MCF 10A (cell line): ENCODE results near the gene TMEM219. TPM values are rescaled to one million over a fixed set of nuclear protein-coding genes. Genes with fewer than 3 reads are reported as not detected.

Experiments
- Bru-seq: library from RNA; stranded (reverse); fragments of 400-500 nt; gene quantifications from one replicate; lab custom pipeline; 2021; lab: Mats Ljungman, UMichigan
- BruChase-seq, 2 experiments: library from RNA; stranded (reverse); fragments of 400-500 nt; gene quantifications; one replicate each; lab custom pipeline; 2021; lab: Mats Ljungman, UMichigan
- BruUV-seq: library from RNA; stranded (reverse); fragments of 400-500 nt; replicated peaks from 2 replicates; lab custom pipeline; 2021; lab: Mats Ljungman, UMichigan
- CTCF ChIA-PET: fragments of 300-600 bp; sonication (Branson Sonifier 250); formaldehyde crosslinking; extraction: SDS; loops from one replicate; lab custom pipeline; 2021; ENCODE audit warnings: antibody characterized with exemption, inconsistent platforms; lab: Yijun Ruan, JAX
- POLR2A ChIA-PET: fragments of 300-600, 350-650 bp; sonication (Branson Sonifier 250); formaldehyde crosslinking; extraction: SDS; loops from one replicate; lab custom pipeline; 2020; ENCODE audit warnings: antibody characterized with exemption, inconsistent platforms; lab: Yijun Ruan, JAX
- DNase-seq: peaks from one replicate; pipeline ENCODE4 v3.0.0-alpha.2; 2018; ENCODE audit not compliant: unreplicated experiment
- H3K27ac Mint-ChIP-seq: one replicate; pipeline ENCODE4 v1.8.0; 2022; ENCODE audit warnings: mild to moderate bottlenecking, low read depth, mixed read lengths; ENCODE audit not compliant: unreplicated experiment
- H3K27me3 Mint-ChIP-seq: one replicate; pipeline ENCODE4 v1.8.0; 2022; ENCODE audit warnings: mixed read lengths; ENCODE audit not compliant: insufficient read depth, unreplicated experiment
- H3K36me3 Mint-ChIP-seq: one replicate; pipeline ENCODE4 v1.8.0; 2022; ENCODE audit warnings: mild to moderate bottlenecking, moderate library complexity, mixed read lengths; ENCODE audit not compliant: insufficient read depth, unreplicated experiment
- H3K4me1 Mint-ChIP-seq: one replicate; pipeline ENCODE4 v1.8.0; 2022; ENCODE audit warnings: mixed read lengths; ENCODE audit not compliant: insufficient read depth, unreplicated experiment
- H3K4me3 Mint-ChIP-seq: one replicate; pipeline ENCODE4 v1.8.0; 2022; ENCODE audit warnings: mild to moderate bottlenecking, moderate library complexity, mixed read lengths; ENCODE audit not compliant: unreplicated experiment
- H3K9me3 Mint-ChIP-seq: one replicate; pipeline ENCODE4 v1.8.0; 2022; ENCODE audit warnings: mixed read lengths; ENCODE audit not compliant: unreplicated experiment
- intact Hi-C: fragments of 100-400 bp; cut with micrococcal nuclease; formaldehyde crosslinking; loops from 2 replicates; pipeline ENCODE4 v1.14.1; 2022
- long read RNA-seq: library from polyadenylated mRNA; stranded (forward); transcript quantifications from one replicate; pipeline ENCODE4 v2.0.0, GENCODE V29; 2022
- total RNA-seq: library from RNA; stranded (reverse); gene quantifications from 2 replicates; pipeline ENCODE4 v1.2.3, GENCODE V29; 2022
- TF ChIP-seq, protein P1 (sequence below): fragments of 200-600 bp; IDR thresholded peaks from one replicate; pipeline ENCODE4 v1.8.0; 2022; ENCODE audit warnings: antibody characterized with exemption, mild to moderate bottlenecking; ENCODE audit not compliant: unreplicated experiment

Gene TMEM219, protein sequence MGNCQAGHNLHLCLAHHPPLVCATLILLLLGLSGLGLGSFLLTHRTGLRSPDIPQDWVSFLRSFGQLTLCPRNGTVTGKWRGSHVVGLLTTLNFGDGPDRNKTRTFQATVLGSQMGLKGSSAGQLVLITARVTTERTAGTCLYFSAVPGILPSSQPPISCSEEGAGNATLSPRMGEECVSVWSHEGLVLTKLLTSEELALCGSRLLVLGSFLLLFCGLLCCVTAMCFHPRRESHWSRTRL
- 62.1 and 68.1 TPM in 2 replicates for total RNA-seq
- percentile 35 among the genes with signal in this experiment for Bru-seq, nascent RNA
- BruChase-seq, experiment 1, labeled RNA remaining after a 6-hour chase = percentile 44 among the genes with signal in this experiment
- percentile 44 among the genes with signal in this experiment for BruChase-seq, experiment 2, labeled RNA remaining after a 2-hour chase
- long read RNA-seq, transcript TMEM219-207 (6 exons, 926 nt) = minor isoform, 5 of 98 reads
- long read RNA-seq, transcript TMEM219-201 (6 exons, 999 nt) = major isoform, 28 of 98 reads
- long read RNA-seq, transcript TMEM219-204 (5 exons, 1,292 nt) = minor isoform, 15 of 98 reads
- long read RNA-seq, partial matches to known transcripts = 3 of 98 reads
- long read RNA-seq, other reads (novel, unspliced or antisense) = 46 of 98 reads

DNA sequence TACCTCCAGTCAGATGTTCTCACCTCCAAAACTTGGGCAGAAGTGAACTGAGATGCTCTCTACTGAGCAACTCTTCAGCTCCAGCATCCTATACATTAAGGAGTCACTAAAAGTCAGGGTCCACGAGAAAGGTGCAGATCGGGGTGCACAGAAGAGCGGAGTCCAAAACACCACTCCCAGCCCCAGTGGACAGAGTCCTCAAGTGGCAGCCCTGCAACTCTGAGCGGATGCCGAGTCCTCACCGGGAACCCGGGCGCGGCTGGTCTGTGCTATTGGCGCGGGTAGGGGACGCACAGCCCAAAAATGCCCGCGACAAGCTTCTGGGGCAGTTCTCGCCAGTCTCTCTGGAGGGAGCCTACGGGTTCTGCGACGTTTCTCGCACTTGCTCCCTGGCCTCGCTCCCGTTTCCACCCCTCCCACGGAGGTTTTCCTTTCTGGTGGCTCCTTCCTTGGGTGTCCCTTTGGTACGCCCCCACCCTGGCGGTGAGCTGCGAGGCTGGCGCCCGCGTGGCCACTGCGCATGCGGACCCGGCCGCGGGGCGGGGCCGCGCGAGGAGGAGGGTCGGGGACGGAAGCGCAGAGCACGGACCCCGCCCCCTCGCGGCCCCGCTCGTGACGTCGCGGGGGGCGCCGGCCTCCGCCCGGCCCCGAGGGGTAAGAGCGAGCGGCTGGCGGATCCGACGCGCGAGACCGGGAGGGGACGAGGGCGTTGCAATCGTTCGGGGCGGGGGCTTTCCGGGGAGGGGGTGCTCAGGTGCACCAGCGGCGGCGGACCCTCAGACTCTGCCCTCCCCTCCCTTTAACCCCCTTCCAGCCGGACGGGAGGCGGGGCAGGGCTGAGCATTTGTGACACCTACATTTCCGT is at the start of gene TMEM219:
Gene TMEM219, plus strand, starts transcription at position 601 of the 865 bp plus-strand sequence. CDS start 1,065 bp downstream, outside the sequence.
- Mint-ChIP-seq H3K27me3 (no peaks in the 10 kb centered on the region), H3K4me1 (peaks cover 16% of the 10 kb centered on the region), H3K4me3 (peak within 1 kb of the TSS; percentile 89), H3K36me3 (peaks cover 10% of the 10 kb centered on the region), H3K27ac (peak within 1 kb of the TSS; percentile 77), H3K9me3 (no peaks in the 10 kb centered on the region)
- TF ChIP-seq, protein P1, sequence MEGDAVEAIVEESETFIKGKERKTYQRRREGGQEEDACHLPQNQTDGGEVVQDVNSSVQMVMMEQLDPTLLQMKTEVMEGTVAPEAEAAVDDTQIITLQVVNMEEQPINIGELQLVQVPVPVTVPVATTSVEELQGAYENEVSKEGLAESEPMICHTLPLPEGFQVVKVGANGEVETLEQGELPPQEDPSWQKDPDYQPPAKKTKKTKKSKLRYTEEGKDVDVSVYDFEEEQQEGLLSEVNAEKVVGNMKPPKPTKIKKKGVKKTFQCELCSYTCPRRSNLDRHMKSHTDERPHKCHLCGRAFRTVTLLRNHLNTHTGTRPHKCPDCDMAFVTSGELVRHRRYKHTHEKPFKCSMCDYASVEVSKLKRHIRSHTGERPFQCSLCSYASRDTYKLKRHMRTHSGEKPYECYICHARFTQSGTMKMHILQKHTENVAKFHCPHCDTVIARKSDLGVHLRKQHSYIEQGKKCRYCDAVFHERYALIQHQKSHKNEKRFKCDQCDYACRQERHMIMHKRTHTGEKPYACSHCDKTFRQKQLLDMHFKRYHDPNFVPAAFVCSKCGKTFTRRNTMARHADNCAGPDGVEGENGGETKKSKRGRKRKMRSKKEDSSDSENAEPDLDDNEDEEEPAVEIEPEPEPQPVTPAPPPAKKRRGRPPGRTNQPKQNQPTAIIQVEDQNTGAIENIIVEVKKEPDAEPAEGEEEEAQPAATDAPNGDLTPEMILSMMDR = peak; percentile 14
- DNase-seq = peak; percentile 77
- BruUV-seq = no TSS peak
- ChIA-PET POLR2A (interaction anchor here (0.6 to 3.8 kb wide), 21 partner anchors 9 to 1729 kb away, joined by 3 to 75 read pairs (median 4); partner anchors contain the start of genes ALDOA, ASPHD1, CDIPT and HIRIP3), CTCF (interaction anchor here (0.6 to 3.2 kb wide), 12 partner anchors 9 to 896 kb away, joined by 3 to 25 read pairs (median 3); partner anchors contain the start of gene KCTD13)
- intact Hi-C loops = loop anchor here (1.0 kb wide), 1 partner anchor 35 kb away; the partner anchor contains the start of gene KCTD13

DNA sequence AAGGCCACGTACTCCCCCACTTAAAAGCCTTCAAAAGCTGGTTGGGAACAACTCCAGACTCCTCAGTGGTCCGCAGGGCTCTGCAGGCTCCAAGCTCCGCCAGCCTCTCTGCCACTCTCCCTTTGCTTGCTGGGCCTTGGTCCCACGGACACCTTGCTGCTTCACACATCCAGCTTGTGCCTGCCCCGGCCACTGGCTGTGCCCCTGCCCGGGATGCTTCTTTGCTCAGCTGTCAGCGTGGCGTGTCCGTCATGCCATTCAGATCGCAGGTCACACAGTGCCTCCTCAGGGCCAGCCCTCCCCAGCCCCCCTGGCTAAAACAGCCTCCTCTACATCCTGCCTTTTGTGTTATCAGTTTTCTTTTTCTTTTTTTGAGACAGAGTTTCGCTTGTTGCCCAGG is 49.8 kb upstream of the TMEM219 start:
- CTCF ChIA-PET = no interaction called here
- BruUV-seq = no TSS peak
- Mint-ChIP-seq H3K4me1 (no peaks in the 10 kb centered on the region), H3K27me3 (no peaks in the 10 kb centered on the region), H3K9me3 (no peaks in the 10 kb centered on the region), H3K36me3 (peaks cover 40% of the 10 kb centered on the region), H3K4me3 (no peak overlapping the region), H3K27ac (no peak overlapping the region)
- intact Hi-C loops = no loop called here
- DNase-seq = no peak
- TF ChIP-seq, protein P1 = no peak
- POLR2A ChIA-PET = interaction anchor here (0.7 to 1.9 kb wide), 3 partner anchors 14 to 161 kb away, joined by 3 to 6 read pairs (median 3); partner anchors contain the start of gene KCTD13

DNA sequence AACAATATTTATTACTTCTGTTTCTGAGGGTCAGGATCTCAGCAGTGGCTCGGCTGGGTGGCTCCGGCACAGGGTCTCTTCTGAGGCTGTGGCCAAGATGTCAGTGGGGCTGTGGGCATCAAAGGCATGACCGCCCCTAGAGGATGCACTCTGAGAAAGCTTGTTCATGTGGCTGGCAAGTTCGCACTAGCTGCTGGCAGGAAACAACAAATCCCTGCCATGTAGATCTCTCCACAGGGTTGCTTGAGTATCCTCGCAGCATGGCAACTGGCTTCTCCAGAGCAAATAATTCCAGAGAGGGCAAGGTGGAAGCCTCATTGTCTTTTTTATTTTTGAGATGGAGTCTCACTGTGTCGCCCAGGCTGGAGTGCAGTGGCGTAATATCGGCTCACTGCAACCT is 48.4 kb upstream of the TMEM219 start:
- no peak for DNase-seq
- ChIA-PET POLR2A (interaction anchor here (1.0 to 1.6 kb wide), 2 partner anchors 12 to 30 kb away, joined by 3 to 6 read pairs; partner anchors contain the start of gene KCTD13), CTCF (interaction anchor here (0.6 kb wide), 1 partner anchor 64 kb away, joined by 3 read pairs; no protein-coding TSS in a partner anchor)
- Mint-ChIP-seq H3K27me3 (no peaks in the 10 kb centered on the region), H3K9me3 (no peaks in the 10 kb centered on the region), H3K4me1 (no peaks in the 10 kb centered on the region), H3K27ac (no peak overlapping the region), H3K4me3 (no peak overlapping the region), H3K36me3 (peaks cover 44% of the 10 kb centered on the region)
- no TSS peak for BruUV-seq
- TF ChIP-seq, protein P1 = no peak
- intact Hi-C loops = no loop called here
